NCI-H510A treated with DMSO at 0.1 percent for 48 hours (cell line): Measurements from ENCODE around the gene PGLYRP1.
A peak's percentile ranks its signal among the peaks of the same experiment; 100 is the strongest.

ENCODE experiments used
- DNase-seq: peaks from one replicate; lab custom pipeline; 2025; lab: John Stamatoyannopoulos, UW

The PGLYRP1 gene, protein sequence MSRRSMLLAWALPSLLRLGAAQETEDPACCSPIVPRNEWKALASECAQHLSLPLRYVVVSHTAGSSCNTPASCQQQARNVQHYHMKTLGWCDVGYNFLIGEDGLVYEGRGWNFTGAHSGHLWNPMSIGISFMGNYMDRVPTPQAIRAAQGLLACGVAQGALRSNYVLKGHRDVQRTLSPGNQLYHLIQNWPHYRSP

DNA sequence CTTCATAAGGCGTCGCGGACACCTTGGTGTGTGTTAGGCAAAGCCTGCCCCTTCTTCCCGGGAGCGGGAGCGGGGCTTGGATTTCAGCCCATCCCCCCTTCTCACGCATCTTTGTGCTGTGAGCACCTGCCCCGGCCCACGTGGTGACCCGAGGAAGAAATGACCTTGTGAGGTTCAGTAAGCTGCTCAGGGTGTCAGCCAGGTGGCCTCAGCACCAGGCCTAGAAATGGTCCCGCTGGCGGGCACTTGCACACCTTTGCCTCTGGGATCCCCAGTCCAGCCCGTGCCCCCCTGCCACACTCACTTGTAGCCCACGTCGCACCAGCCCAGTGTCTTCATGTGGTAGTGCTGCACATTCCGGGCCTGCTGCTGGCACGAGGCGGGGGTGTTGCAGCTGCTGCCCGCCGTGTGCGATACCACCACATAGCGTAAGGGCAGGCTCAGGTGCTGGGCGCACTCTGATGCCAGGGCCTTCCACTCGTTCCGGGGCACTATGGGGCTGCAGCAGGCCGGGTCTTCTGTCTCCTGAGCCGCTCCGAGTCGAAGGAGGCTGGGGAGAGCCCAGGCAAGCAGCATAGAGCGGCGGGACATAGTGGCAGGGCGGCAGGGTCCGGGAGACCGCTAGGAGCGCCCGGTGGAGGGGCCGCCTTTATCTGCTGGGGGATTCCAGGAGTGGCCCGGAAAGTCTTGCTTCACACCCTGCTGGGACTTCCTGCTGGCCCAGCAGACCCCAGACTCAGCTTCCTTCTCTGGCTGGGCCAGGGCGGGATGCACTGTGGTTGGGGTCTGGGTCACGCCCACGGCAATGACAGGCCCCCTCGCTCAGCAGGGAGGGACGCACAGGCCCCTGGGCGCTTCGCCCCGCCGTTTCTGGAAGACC lies at the start of gene PGLYRP1:
PGLYRP1 (minus strand) TSS at position 623 of the 880 bp plus-strand sequence; CDS start at position 591, 32 bp downstream.
- DNase-seq: no peak

DNA sequence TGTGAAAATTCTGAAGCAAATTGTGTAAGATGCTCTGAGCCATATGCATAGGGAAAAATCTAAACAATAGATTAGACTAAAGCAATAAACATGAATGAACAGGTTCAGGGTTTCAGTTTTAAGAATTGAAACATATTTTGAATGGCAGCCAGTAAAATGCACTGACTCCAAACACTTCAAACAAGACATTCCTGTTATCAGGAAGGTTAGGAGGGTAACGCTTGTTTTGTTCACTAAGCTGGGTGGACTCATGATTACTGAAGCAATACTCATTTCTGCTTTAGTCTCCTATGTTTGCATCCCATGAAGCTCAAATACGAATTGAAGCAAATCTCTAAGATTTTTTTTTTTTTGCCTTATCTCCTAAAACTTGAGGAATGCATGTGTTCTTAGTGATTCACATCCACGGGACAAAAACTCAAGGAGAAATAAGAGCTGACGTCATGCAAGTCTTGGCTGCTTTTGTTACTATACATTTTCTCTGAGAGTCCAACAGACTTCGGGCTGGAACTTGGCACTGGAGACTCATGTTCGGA lies 47.0 kb upstream of the PGLYRP1 start:
- DNase-seq: no peak

DNA sequence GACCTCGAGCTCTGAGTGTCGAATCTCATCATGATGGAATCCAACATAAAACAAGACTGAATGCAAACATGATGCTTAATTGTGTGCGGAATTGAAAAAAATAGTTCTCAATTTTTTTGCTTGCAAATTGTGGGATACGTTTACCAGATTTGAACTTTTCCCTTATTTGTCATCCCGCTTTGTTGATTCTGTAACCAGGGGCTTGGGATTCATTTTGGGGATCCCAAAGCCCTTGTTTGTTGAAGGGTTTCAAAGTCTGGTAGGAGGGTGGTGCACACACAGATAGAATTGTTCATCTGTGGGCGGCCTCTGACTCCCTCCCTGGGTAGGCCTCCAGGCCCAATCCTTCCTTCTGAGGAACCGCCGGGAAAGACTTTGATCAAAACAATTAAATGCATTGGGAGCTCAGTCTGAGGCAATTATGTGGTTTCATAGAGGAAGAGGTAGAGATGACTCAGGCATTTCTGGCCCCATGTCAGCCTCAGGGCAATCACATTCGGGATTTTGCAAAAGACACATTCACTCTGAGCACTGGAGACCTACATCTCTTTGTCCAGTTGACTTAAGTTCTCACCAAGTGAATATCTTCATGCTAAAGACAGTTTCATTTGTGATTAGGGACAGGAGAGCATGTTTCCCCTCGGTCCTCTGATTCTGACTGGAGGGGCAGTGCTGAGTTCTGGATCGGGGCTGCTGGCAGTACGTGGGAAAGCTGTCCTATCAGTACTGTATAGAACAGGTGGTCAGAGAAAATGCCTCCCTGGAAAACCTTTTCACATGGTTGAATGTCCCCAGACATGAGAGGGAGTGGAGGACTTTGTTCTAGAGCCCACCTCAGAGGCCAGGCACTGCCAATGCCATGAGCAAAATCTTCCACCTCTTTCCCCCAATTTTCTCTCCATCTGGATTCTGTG lies 45.7 kb upstream of the PGLYRP1 start:
- no peak for DNase-seq

DNA sequence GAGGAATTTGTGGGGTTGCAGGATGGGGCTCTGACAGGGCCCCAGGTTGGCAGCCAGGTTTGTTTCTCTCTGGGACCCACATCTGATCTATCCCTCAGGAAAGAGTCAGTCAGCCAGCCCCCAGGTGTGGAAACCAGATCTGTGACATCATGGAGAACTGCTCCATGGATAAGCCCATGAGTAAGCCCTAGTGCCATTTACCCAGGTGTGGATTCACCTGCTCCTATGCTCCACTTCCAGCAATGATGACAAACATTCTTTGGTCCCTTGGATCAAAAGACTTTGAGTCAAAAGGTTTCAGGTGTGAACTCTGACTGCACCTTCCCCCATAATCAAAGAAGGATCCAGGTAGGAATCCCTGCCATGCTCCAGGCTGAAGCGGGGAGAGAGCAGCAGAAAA lies 44.8 kb upstream of the PGLYRP1 start:
- no peak for DNase-seq

DNA sequence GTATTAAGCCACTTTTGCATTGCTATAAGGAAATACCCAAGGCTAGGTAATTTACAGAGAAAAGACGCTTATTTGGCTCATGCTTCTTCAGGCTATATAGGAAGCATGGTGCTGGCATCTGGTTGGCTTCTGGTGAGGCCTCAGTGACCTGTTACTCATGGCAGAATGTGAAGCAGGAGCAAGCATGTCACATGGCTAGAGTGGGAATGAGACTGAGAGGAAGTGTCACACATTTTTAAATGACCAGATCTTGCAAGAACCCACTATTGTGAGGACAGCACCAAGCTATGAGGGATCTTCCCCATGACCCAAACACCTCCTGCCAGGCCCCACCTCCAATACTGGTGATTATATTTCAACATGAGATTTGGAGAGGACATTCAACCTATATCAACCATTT lies 43.6 kb upstream of the PGLYRP1 start:
- no peak for DNase-seq

DNA sequence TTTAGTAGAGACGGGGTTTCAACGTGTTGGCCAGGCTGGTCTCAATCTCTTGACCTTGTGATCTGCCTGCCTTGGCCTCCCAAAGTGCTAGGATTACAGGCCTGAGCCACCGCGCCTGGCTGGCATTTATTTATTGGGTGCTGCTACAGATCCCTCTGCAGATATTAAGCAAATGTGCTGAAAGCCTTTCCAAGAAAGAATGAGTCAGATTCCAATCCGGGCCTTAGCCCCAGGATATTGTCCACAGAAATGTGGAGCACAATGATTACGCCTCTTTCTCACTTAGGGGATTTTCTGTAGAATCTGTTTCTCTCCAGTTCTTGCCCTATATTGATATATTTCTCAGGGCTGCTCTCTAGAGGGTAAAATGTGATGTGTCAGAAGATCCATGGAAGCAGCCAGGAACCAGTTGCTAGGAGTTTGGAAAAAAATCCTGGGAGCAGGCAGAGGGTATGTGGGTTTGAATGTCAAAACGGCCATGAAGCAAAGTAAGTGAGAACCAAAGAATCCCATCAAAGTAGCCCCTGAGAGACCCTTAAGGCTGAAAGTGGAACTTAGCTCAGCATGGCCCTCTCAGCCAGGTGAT lies 42.7 kb upstream of the PGLYRP1 start:
- DNase-seq: no peak

DNA sequence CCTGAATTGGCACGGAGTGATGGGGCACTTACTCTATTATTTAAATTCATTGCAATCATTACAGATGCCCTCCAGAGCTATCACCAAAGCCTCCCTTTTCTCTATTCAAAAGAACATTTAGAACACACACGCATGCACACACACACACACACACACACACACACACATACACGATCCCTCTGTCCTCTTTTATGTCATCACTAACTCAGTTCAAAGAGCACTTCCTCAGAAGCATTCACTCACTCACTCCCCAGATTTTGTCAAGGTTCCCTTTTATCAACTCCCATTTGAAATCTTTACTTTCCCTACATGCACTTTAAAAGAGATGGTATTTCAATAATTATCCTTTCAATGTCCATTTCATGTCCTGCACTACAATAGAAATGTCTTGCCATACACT lies 40.3 kb upstream of the PGLYRP1 start:
- no peak for DNase-seq

DNA sequence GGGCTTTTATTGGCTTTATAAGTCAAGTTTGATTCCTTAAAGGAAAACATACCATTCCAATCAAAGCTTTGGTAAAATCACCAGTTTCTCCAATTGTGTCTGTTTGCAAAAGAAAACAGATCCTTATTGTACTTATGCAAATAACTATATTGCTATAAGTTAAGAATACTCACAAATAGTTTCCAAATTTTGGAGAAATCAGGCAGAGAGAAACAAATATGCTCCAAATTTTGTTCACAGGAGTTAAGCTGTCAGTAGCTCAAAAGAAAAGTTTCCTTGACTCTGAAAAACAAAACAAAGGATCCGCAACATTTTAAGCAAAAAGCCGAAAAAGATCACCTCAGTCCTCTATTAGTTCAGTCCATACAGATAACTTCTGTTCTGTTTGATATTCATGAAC lies 37.2 kb upstream of the PGLYRP1 start:
- DNase-seq: no peak

DNA sequence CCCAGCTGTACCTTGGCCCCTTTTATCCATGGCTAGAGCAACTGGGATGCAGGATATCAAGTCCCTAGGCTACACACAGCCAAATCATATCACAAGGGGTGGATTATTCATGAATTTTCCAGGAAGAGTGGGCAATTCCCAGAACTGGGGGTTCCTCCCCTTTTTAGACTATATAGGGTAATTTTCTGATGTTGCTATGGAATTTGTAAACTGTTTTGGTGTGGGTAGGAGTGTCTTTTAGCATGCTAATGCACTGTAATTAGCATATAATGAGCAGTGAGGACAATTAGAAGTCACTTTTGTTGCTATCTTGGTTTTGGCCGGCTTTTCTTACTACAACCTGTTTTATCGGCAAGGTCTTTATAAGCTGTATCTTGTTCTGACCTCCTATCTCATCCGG lies 35.9 kb upstream of the PGLYRP1 start:
- no peak for DNase-seq

DNA sequence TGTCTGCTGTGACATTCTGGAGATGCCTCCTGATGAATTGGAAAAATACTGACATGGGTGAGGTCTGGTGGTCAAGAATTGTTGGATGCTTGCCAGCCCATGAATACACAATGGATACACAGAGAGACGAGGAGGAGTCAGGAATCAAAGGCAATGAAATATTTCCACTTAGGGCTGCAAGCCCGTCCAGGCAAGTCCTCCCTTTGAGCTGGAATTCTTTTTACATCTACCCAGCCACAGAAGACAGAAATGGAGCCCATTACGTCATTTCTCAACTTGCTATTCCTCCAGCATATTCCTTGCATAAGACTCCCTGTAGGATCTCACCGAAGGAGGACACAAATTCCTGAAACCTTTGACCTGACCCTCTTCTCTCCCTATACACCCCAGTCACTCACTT lies 33.7 kb upstream of the PGLYRP1 start:
- DNase-seq: peak; percentile 7

DNA sequence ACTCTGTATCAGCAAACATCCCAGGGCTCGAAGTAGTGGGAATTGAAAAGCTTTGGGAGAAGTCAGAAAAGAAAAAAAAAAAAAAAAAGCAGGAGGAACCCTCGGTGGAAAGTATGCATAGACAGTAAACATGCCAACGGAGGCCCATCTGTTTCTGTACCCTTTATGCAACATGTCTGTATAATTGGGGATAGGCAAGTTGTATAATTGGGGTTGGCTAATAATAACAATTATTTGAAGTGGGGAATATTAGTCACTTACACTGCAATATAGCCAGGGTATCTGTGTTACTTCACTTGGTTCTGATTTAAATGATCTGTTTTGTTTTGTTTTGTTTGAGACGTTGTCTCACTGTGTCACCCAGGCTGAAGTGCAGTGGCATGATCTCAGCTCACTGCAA lies 30.0 kb upstream of the PGLYRP1 start:
- DNase-seq: no peak

DNA sequence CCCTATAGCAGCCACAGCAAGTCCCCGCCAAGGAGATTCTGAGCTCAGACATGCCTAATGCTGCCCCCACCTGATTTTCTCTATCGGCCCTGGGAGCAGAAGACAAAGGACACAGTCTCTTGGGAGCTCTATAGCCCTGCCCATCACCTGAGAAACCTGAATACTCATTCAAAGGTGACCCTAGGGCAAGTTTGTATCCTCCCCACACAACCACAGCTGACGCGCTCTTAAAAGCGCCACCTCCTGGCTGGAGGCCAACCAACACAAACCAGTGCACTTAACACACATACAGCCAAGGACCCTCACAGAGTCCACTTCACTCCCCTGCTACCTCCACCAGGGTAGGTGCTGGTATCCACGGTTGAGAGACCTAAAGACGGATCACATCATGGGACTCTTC lies 26.7 kb upstream of the PGLYRP1 start:
- no peak for DNase-seq

DNA sequence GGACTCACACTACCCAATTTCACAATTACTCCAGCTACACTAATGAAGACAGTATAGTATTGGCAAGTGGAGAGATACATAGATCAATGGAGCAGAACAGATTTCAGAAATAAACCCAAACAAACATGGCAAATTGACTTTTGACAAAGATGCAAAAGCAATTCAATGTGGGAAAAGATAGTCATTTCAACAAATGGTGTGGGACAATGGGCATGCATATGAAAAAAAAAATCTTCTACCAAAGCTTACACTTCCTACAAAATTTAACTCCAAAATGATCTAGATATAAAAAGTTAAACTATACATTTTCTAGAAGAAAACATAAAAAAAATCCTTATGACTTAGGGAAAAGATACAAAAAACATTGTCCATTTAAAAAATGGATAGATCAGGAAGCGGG lies 20.7 kb upstream of the PGLYRP1 start:
- DNase-seq: no peak

DNA sequence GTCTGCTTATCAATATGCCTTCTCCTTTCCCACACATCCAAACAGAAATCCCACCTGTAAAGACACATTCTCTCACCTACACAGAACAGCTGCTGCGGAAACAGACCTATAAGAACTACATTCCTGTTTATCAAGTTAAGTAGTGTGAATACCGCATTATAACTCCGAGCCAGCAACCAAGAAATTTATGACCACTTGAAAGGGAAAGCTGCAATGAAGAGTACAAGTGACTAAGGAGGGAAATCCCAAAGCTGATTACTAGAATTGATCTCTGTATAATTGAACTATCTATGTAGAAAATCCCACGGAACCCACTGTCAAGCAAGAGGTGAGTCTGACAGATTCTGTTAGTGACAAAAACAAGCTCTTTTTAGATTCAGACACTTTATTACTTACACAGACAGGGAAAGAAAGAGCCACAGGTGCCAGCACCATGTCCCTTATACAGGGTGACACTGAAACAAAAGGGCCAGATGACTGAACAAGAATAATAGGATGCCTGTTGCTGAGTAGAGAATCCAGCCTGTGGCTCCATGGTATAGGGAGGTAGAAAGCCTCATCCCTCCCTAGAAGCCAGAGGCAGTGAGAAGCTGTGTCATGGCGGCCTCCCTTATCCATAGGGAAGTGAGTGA lies 19.5 kb upstream of the PGLYRP1 start:
- peak; percentile 44 for DNase-seq

DNA sequence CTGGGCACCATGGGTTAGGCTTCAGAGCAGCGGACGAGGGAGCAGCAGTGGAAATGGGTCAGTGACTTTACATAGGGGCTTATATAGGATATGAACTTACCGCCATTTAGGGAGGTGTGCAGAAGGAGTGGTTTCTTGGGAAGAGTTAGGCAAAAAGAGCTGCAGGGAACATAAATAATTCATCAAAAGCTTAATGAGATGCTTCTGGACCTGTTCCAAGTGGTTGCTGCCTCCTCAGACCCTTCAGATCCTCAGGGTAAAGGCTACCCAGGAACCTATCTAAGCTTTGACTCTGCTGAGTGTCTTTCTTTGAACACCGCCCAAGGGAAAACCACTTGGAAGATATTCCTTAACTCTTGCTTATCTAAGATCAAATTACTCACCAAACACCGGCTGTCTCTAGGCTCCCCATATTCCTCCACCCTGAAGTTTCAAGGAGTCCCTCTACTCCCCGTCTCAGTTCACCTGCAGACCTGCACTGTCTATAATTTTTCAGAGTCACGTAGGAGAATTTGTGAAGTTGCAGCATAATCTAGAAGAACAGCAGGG lies 18.2 kb upstream of the PGLYRP1 start, which contains the start of gene IGFL4:
IGFL4 (minus strand) TSS at position 51 of the 549 bp plus-strand sequence; CDS start at position 11, 40 bp downstream.
- peak; percentile 86 for DNase-seq

DNA sequence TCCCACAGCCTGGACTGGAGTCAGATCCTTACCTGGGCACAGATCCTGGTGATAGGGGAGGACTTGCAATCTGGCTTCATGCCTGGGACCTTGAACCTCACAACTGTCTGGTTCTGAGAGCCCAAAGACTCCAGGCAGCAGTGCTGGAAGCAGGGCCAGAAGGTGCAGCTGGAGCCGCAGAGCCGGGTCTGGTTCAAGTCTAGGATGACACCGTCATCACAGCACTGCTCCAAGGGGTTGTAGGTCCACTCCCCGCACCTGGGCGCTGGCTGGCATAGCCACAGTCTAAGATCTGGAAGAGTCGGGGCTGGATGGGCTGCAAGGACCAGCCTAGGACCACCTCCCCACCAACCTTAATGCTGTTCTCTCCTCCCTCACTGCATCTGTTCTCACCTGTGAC lies 17.3 kb upstream of the PGLYRP1 start:
- no peak for DNase-seq

DNA sequence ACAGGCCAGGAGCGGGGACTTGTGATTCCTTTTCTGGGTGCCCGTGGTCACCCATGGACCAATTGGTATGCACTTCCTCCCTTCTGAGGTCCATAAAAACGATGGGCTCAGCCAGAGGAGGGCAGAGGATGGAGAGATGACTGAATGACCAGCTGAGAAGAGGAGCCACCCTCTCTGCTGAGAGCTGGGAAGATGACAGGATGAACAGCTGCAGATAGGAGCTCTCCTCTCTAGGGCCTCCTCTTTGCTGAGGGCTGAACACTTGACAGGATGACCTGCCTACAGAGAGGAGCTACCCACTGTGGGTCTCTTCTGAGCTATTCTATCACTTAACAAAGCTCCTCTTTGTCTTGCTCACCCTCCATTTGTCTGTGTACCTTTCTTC lies 13.9 kb upstream of the PGLYRP1 start:
- DNase-seq: no peak

DNA sequence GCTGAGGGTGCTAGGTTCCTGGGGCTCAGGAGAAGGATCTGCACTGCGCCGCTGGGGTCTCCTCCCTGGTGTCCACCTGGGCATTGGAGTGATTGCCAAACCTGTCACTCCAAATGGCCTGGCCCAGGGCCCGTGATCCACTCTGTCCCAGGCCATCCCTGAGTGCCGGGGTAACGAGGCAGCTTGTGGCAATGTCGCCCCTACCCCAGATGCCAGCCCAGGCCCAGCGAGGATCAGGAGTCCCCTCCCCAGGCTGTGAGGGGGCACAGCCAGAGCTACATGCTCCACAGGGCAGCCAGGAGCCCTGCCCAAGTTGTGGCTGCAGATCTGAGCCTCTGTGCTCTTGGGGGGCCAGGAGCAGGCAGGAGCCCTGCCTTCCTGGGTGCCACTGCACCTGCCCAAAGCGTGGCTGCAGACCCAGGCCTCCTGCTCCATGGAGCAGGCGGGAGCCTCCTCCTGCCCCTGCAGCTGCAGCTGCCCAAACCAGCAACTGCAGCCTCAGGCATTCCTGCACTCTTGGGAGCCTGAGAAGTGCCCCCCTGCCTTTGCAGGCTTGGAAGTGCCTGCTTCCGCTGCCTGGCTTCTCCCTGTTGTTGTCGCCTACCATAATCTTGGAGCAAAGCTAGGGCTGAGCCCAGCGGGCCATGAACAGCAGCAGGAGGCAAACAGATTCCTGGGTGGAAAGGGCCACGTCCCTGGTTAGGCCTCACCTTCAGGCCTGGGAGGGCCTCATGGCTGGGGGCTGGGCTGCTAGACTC lies 13.3 kb upstream of the PGLYRP1 start:
- no peak for DNase-seq

DNA sequence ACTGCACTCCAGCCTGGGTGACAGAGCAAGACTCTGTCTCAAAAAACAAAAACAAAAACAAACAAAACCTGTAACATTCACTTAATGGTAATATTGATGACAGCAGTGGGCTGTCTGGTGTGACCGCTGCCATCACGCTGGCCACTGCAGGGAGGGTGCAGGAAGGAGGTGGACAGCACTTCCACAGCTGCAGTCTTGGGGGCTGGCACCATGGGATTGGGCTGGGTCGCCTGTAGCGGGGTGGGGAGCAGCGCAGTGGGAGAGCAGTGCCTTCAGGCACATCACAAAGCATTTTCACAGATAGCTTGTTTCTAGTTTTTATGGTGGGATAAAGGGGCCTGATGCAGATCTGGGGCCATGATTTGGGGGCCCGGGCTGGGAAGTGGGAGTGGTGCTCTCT lies 12.7 kb upstream of the PGLYRP1 start:
- DNase-seq: no peak

DNA sequence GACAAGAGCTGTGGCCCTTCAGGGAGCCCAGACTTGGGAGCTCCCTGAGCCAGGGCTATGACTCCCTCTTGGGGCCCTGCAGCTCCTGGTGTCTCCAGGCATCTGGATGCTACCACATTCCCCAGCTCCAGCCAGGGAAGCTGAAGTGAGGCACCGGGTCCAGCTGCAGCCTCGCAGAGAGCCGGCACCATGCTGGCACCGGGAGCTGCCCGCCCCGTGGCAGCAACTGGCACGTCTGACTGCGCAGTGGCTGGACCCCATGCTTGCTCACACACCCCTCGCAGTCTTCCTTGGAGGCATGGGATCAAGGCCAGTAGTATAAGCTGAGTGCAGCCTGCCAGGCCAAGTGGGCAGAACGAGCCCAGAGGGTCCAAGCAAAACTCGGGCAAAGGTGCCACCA lies 10.5 kb upstream of the PGLYRP1 start:
- DNase-seq: no peak
